GM21723 (cell line): Measurements from ENCODE around the gene CDC27.
"Not testable (repeated sequence)": the region's sequence is repeated elsewhere in the genome, so short reads cannot be mapped to it uniquely, and the experiment has no call there.

Experiments used
- ATAC-seq: cut with Tn5 transposase; IDR thresholded peaks from one replicate; pipeline ENCODE4 v1.9.1; 2021; ENCODE audit warnings: mild to moderate bottlenecking, moderate library complexity; ENCODE audit not compliant: unreplicated experiment

Gene CDC27

DNA sequence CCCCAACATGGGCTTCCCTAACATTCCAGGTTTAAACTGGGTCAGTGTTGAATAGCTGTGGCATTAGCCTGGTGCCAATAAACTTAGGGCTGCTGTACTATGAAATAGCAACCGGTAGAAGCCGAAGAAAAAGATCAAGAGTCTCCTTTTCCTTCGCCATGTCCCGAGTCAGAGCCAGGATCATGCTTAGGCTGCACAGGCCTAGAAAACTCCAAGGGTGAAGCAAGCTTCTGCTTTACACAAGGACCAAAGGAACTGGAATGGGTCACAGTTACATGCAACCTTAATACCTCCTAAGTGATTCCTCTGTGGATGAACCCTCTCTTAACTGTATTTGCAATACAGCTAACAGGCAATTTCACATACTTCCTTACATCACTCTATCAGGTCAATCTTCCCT lies 115.5 kb downstream of the CDC27 start:
- ATAC-seq = not testable (repeated sequence)

DNA sequence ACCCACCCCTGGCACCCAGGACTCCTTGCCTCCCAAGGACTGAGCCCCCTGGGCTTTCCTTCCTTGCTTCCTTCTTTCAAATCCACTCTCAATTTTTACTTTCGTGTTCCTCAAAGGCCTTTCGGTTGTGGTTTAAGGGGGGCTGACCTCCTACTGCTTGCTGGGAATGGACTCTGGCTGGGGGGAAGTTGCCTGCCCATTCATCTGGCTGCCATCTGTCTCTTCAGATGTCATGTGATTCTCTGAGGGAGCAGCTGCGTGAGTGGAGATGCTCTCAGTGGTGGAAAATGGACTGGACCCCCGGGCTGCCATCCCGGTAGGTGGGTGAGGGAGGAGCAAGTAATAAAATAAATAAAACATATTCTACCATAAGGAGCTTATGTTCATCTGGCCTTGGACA lies 116.2 kb downstream of the CDC27 start:
- no peak for ATAC-seq

DNA sequence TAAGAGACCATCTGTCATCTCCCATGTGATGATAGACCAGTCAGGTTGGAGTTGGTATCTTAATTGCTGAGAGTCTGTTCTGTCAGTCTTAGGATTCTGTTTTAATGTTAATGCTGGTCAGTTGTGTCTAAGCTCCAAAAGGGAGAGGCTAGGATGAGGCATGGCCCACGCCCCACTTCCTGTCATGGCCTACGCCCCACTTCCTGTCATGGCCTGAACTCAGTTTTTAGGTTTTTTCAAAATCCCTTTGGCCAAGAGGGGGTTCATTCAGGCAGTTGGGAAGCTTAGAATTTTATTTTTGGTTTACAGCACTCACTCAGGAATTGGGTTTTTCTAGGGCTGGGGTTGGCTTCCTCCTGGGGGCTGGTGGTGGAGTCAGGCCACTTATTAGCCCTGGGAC lies 117.9 kb downstream of the CDC27 start:
- not testable (repeated sequence) for ATAC-seq

DNA sequence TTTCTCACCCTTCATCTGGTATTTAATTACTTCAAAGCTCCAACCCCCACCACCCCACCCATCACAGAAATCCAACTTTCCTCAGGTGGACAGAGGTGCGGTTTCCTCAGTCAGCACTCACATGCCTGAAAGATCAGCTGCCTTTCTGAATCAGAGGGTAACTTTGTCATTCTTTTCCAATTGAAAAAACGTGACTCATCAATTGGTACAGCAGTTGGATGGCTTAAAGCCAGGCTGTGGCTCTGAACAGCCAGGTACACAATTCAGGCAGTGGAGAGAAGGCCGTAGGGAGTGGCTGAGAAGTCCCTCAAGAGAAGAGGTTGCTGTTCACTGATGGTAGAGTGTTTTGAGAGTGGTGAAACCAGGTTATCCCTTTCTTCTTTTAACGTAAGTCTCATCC lies 118.8 kb downstream of the CDC27 start:
- not testable (repeated sequence) for ATAC-seq
